PFSK-1 (cell line): Measurements from ENCODE around the gene UBA1.

Experiments
- FOXP2 ChIP-seq: optimal IDR thresholded peaks from 2 replicates; pipeline ENCODE3; 2011; ENCODE audit warnings: borderline replicate concordance, control low read depth, inconsistent platforms; ENCODE audit not compliant: insufficient read depth; ENCODE audit errors: extremely low read length, extremely low read depth
- POLR2AphosphoS5 ChIP-seq: IDR thresholded peaks from 2 replicates; pipeline ENCODE4 v1.6.1; 2012; ENCODE audit warnings: low read depth, mild to moderate bottlenecking, control low read depth, low read length, moderate library complexity
- SIN3A ChIP-seq: IDR thresholded peaks from 2 replicates; pipeline ENCODE4 v1.6.1; 2012; ENCODE audit warnings: mild to moderate bottlenecking, low read length, moderate library complexity, borderline replicate concordance; ENCODE audit not compliant: insufficient read depth
- TAF1 ChIP-seq: IDR thresholded peaks from 2 replicates; pipeline ENCODE4 v1.6.1; 2012; ENCODE audit warnings: low read length, control low read depth, borderline replicate concordance; ENCODE audit not compliant: insufficient read depth
- TF ChIP-seq, protein P1 (sequence below), 2 experiments: IDR thresholded peaks; 2 replicates each; pipeline versions ENCODE4 v1.6.1 to v1.8.0; 2011 to 2012; ENCODE audit warnings: low read depth in 2 of 2, low read length in 2 of 2, control low read depth in 1 of 2, inconsistent platforms in 1 of 2, mild to moderate bottlenecking in 1 of 2, moderate library complexity in 1 of 2; ENCODE audit not compliant: insufficient read depth in 1 of 2

Gene UBA1

DNA sequence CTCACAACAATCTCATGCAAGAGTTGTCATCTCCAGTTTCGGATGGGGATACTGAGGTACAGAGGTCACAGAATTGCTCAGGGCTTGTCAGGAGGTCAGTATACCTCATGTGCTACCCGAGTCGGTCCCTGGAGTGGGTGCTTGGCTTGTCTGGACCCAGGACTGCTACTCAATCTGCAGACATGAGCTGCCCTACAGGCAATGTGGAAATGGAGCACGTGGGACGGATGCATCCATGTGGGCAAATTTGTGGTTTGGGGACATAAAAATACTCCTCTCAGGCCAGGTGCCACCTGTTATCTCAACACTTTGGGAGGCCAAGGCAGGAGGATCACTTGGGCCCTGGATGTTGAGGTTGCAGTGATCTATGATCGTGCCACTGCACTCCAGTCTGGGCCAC lies 54.9 kb downstream of the UBA1 start:
- TF ChIP-seq, protein P1, sequence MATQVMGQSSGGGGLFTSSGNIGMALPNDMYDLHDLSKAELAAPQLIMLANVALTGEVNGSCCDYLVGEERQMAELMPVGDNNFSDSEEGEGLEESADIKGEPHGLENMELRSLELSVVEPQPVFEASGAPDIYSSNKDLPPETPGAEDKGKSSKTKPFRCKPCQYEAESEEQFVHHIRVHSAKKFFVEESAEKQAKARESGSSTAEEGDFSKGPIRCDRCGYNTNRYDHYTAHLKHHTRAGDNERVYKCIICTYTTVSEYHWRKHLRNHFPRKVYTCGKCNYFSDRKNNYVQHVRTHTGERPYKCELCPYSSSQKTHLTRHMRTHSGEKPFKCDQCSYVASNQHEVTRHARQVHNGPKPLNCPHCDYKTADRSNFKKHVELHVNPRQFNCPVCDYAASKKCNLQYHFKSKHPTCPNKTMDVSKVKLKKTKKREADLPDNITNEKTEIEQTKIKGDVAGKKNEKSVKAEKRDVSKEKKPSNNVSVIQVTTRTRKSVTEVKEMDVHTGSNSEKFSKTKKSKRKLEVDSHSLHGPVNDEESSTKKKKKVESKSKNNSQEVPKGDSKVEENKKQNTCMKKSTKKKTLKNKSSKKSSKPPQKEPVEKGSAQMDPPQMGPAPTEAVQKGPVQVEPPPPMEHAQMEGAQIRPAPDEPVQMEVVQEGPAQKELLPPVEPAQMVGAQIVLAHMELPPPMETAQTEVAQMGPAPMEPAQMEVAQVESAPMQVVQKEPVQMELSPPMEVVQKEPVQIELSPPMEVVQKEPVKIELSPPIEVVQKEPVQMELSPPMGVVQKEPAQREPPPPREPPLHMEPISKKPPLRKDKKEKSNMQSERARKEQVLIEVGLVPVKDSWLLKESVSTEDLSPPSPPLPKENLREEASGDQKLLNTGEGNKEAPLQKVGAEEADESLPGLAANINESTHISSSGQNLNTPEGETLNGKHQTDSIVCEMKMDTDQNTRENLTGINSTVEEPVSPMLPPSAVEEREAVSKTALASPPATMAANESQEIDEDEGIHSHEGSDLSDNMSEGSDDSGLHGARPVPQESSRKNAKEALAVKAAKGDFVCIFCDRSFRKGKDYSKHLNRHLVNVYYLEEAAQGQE (IDR thresholded peaks at IDR 0.05; ENCODE audit: insufficient read depth in 1 of 2, low read depth in 2 of 2, low read length in 2 of 2) = no peak
- TF ChIP-seq FOXP2 = no peak
- no peak for TF ChIP-seq SIN3A
- TF ChIP-seq TAF1 = no peak
- TF ChIP-seq POLR2AphosphoS5 = no peak

DNA sequence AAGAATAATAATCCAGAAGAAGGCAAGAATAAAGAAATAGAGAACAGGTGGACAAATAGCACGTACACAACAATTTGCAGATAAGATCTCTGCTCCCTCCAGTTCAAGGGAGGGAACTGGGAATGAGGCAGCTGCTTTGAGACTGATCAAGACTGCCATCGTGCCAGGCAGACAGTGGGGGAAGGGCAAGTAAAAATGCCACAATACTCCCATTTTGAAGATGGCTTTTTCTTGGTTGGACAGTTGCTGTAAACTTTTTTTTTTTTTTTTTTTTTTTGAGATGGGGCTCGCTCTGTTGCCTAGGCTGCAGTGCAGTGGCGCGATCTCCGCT lies 56.4 kb downstream of the UBA1 start:
- TF ChIP-seq, protein P1 (IDR thresholded peaks at IDR 0.05; ENCODE audit: insufficient read depth in 1 of 2, low read depth in 2 of 2, low read length in 2 of 2) = no peak
- TF ChIP-seq TAF1 (no peak), FOXP2 (no peak), SIN3A (no peak), POLR2AphosphoS5 (no peak)
